ENCODE results near the gene ZYG11A. TPM values are rescaled to one million over a fixed set of nuclear protein-coding genes. Genes with fewer than 3 reads are reported as not detected.

The ZYG11A gene
- total RNA-seq, 1 experiment from 2014 or later, result 0.36 TPM

DNA sequence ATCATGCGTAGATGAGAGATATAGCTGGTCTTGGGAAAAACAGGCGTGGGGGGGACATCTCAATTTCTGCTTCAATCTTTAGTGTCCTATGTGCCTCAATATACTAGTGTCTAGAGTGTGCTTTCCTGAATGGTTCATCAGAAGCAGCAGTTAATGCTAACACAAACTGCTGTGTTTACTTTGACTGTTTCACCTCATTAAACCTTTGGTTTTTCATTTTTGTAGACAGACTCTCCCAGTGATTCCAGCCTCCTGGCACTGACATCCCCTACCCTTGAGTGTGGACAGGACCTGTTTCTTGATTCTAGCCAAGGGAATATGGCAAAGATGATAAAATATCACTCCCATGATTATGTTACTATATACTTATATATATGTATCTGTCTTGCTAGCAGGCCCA, 37.6 kb downstream of the ZYG11A start:
- Histone ChIP-seq H3K27ac (ENCODE audit: low read length) (no peak overlapping the region), H3K36me3 (ENCODE audit: control insufficient read depth, insufficient read depth, low read length) (no peaks in the 10 kb centered on the region), H3K4me1 (ENCODE audit: control insufficient read depth, insufficient read depth, low read length) (no peaks in the 10 kb centered on the region), H3K4me3 (ENCODE audit: low read depth in 2 of 2, low read length in 2 of 2) (no peak overlapping the region), H3K27me3 (ENCODE audit: control insufficient read depth, insufficient read depth, low read length) (no peaks in the 10 kb centered on the region), H3K9me3 (ENCODE audit: control insufficient read depth, insufficient read depth, low read depth, low read length) (no peaks in the 10 kb centered on the region)
- in situ Hi-C loops (cut with HindIII; ENCODE audit: low pct_unique_long_range_greater_than_20kb, low sequenced_read_pairs) (no loop called here), intact Hi-C loops (cut with micrococcal nuclease; ENCODE audit: unreplicated experiment) (no loop called here)
- BruUV-seq (replicated peaks), result no TSS peak
- ChIA-PET POLR2A (no interaction called here), CTCF (no interaction called here)
- TF ChIP-seq SIN3A (IDR thresholded peaks at IDR 0.05; ENCODE audit: borderline replicate concordance, insufficient read depth, low read depth, low read length) (no peak), POLR2AphosphoS5 (IDR thresholded peaks at IDR 0.05; ENCODE audit: low read depth, low read length) (no peak), TCF7L2 (IDR thresholded peaks at IDR 0.05; ENCODE audit: low read depth, low read length) (no peak)
- TF ChIP-seq, protein P1, sequence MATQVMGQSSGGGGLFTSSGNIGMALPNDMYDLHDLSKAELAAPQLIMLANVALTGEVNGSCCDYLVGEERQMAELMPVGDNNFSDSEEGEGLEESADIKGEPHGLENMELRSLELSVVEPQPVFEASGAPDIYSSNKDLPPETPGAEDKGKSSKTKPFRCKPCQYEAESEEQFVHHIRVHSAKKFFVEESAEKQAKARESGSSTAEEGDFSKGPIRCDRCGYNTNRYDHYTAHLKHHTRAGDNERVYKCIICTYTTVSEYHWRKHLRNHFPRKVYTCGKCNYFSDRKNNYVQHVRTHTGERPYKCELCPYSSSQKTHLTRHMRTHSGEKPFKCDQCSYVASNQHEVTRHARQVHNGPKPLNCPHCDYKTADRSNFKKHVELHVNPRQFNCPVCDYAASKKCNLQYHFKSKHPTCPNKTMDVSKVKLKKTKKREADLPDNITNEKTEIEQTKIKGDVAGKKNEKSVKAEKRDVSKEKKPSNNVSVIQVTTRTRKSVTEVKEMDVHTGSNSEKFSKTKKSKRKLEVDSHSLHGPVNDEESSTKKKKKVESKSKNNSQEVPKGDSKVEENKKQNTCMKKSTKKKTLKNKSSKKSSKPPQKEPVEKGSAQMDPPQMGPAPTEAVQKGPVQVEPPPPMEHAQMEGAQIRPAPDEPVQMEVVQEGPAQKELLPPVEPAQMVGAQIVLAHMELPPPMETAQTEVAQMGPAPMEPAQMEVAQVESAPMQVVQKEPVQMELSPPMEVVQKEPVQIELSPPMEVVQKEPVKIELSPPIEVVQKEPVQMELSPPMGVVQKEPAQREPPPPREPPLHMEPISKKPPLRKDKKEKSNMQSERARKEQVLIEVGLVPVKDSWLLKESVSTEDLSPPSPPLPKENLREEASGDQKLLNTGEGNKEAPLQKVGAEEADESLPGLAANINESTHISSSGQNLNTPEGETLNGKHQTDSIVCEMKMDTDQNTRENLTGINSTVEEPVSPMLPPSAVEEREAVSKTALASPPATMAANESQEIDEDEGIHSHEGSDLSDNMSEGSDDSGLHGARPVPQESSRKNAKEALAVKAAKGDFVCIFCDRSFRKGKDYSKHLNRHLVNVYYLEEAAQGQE (IDR thresholded peaks at IDR 0.05; ENCODE audit: insufficient read depth in 1 of 2, low read depth in 2 of 2, low read length in 1 of 2), result no peak
- TF ChIP-seq, protein P2, sequence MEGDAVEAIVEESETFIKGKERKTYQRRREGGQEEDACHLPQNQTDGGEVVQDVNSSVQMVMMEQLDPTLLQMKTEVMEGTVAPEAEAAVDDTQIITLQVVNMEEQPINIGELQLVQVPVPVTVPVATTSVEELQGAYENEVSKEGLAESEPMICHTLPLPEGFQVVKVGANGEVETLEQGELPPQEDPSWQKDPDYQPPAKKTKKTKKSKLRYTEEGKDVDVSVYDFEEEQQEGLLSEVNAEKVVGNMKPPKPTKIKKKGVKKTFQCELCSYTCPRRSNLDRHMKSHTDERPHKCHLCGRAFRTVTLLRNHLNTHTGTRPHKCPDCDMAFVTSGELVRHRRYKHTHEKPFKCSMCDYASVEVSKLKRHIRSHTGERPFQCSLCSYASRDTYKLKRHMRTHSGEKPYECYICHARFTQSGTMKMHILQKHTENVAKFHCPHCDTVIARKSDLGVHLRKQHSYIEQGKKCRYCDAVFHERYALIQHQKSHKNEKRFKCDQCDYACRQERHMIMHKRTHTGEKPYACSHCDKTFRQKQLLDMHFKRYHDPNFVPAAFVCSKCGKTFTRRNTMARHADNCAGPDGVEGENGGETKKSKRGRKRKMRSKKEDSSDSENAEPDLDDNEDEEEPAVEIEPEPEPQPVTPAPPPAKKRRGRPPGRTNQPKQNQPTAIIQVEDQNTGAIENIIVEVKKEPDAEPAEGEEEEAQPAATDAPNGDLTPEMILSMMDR (IDR thresholded peaks at IDR 0.05), result no peak
- DNase-seq (ENCODE audit: low read depth, low spot score) (no peak), ATAC-seq (no peak)

DNA sequence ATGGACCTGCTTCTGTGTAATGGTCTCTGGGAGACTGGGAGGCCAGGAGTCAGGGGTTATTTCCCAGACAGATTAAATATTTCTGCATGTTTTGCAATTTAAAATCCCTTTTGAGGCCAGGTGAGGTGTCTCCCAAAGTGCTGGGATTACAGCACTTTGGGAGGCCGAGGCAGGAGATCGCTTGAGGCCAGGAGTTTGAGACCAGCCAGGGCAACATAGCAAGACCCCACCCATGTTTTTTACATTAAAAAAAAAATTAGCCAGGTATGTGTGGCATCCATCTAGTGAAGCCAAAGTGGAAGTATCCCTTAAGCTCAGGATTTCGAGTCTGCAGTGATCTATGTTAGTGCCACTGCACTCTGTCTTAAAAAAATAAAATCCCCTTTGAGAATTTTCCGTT, 44.9 kb downstream of the ZYG11A start:
- no peak overlapping the region for H3K27ac ChIP-seq (ENCODE audit: low read length)
- no peaks in the 10 kb centered on the region for H3K9me3 ChIP-seq (ENCODE audit: control insufficient read depth, insufficient read depth, low read depth, low read length)
- in situ Hi-C loops (cut with HindIII; ENCODE audit: low pct_unique_long_range_greater_than_20kb, low sequenced_read_pairs), result no loop called here
- DNase-seq (ENCODE audit: low read depth, low spot score) (no peak), ATAC-seq (no peak)
- BruUV-seq (replicated peaks), result no TSS peak
- H3K4me3 ChIP-seq (ENCODE audit: low read depth in 2 of 2, low read length in 2 of 2), result no peak overlapping the region
- ChIA-PET CTCF (no interaction called here), POLR2A (no interaction called here)
- no peaks in the 10 kb centered on the region for H3K27me3 ChIP-seq (ENCODE audit: control insufficient read depth, insufficient read depth, low read length)
- no peak for TF ChIP-seq SIN3A (IDR thresholded peaks at IDR 0.05; ENCODE audit: borderline replicate concordance, insufficient read depth, low read depth, low read length)
- TF ChIP-seq, protein P1 (IDR thresholded peaks at IDR 0.05; ENCODE audit: insufficient read depth in 1 of 2, low read depth in 2 of 2, low read length in 1 of 2), result no peak
- TF ChIP-seq, protein P2 (IDR thresholded peaks at IDR 0.05), result no peak
- no peak for TF ChIP-seq TCF7L2 (IDR thresholded peaks at IDR 0.05; ENCODE audit: low read depth, low read length)
- no peak for TF ChIP-seq POLR2AphosphoS5 (IDR thresholded peaks at IDR 0.05; ENCODE audit: low read depth, low read length)
- H3K36me3 ChIP-seq (ENCODE audit: control insufficient read depth, insufficient read depth, low read length), result no peaks in the 10 kb centered on the region
- no peaks in the 10 kb centered on the region for H3K4me1 ChIP-seq (ENCODE audit: control insufficient read depth, insufficient read depth, low read length)
- intact Hi-C loops (cut with micrococcal nuclease; ENCODE audit: unreplicated experiment), result no loop called here

All from Panc1 (cell line).